Activated T-cell treated with anti-CD3 and anti-CD28 coated beads, Interleukin-2, amount 50 U/mL, for 4 hours (primary cell): ENCODE measurements around the gene ZC2HC1B. TPM values are rescaled to one million over a fixed set of nuclear protein-coding genes. Genes with fewer than 3 reads are reported as not detected.
A peak's percentile ranks its signal among the peaks of the same experiment; 100 is the strongest.
"Not testable (repeated sequence)": the region's sequence is repeated elsewhere in the genome, so short reads cannot be mapped to it uniquely, and the experiment has no call there.

ENCODE experiments used
- ATAC-seq, 2 donors: fragments of 200-7000 bp; cut with Tn5 transposase; one replicate each; pipeline ENCODE4 v1.10.0; 2021
- DNase-seq: peaks from one replicate; pipeline ENCODE4 v3.0.0-alpha.2; 2020
- H3K27me3 Mint-ChIP-seq: one replicate; pipeline ENCODE4 v1.8.0; 2021; ENCODE audit warnings: low read depth, mixed read lengths
- H3K36me3 Mint-ChIP-seq: one replicate; pipeline ENCODE4 v1.8.0; 2022; ENCODE audit warnings: mixed read lengths; ENCODE audit not compliant: insufficient read depth
- H3K4me1 Mint-ChIP-seq: one replicate; pipeline ENCODE4 v1.8.0; 2021; ENCODE audit warnings: low read depth, mixed read lengths
- H3K4me3 Mint-ChIP-seq: one replicate; pipeline ENCODE4 v1.8.0; 2021; ENCODE audit warnings: mild to moderate bottlenecking, moderate library complexity, mixed read lengths
- H3K9me3 Mint-ChIP-seq: one replicate; pipeline ENCODE4 v1.8.0; 2021; ENCODE audit warnings: mixed read lengths
- total RNA-seq, 3 donors: library from RNA; stranded (reverse); gene quantifications; one replicate each; pipeline ENCODE4 v1.2.1, GENCODE V29; 2021

Gene ZC2HC1B
- total RNA-seq, 3 donors from 2014 or later, result not detected

DNA sequence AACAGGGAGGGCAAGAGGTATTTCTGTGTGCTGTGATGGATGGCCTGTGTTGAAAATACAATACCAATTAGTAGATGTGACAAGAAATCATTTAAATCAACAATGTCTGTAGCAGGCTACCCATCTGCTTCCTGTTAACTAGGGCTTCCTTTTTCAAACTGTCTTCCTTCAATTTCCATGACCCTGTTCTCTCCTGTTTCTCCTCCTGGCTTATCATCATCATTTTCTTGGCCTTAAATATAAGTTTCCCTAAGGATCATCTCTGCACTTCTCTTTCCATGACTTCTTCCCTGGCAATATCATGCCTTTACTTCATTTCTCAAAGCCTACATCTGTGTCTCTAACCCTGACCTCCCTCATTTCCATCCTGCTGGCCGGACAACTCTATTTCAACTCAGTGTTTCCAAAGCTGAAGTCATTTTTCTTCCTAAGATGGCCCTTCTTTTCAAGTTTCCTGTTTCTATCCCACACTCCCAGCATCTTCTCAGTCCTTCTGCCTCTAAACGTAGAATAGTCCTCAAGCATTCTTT is 18.2 kb downstream of the ZC2HC1B start:
- no peak overlapping the region for H3K4me3 Mint-ChIP-seq
- no peak for DNase-seq
- H3K27me3 Mint-ChIP-seq, result no peaks in the 10 kb centered on the region
- peaks cover 7% of the 10 kb centered on the region for H3K9me3 Mint-ChIP-seq
- no peak for ATAC-seq
- H3K4me1 Mint-ChIP-seq, result no peaks in the 10 kb centered on the region
- H3K36me3 Mint-ChIP-seq, result no peaks in the 10 kb centered on the region

DNA sequence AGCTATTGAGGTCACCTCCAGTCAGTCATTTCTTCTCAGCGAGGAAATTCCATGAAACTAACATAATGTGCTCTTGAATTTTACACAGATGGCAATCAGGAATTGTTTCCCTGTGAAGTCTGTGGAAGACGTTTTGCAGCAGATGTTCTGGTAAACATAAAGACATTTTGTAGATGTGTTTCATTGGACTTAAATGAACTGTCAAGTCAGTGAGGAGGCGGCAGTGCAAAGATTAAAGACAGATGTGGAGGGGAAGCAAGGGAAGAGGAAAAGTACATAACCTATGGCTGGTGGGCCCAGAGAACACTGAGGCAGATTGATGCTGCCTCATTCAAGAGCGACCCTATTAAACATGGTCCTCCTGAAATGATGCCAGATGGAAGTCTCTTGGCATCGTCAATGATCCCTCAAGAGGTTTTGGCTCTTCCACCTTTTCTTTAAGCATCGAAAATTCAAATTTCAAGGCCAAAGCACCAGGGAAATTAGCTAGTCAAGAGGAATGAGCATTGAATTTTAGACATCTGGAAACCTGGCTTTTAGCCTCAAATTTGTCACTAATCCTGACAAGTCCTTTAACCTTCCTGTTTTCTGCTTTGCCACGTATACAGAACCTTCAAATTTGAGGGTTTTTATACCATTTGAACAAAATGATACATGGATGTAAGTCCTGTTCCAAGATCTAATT is 20.1 kb downstream of the ZC2HC1B start:
- H3K27me3 Mint-ChIP-seq, result no peaks in the 10 kb centered on the region
- no peaks in the 10 kb centered on the region for H3K4me1 Mint-ChIP-seq
- no peak overlapping the region for H3K4me3 Mint-ChIP-seq
- DNase-seq (no peak), ATAC-seq (no peak)
- H3K9me3 Mint-ChIP-seq, result no peaks in the 10 kb centered on the region
- H3K36me3 Mint-ChIP-seq, result no peaks in the 10 kb centered on the region

DNA sequence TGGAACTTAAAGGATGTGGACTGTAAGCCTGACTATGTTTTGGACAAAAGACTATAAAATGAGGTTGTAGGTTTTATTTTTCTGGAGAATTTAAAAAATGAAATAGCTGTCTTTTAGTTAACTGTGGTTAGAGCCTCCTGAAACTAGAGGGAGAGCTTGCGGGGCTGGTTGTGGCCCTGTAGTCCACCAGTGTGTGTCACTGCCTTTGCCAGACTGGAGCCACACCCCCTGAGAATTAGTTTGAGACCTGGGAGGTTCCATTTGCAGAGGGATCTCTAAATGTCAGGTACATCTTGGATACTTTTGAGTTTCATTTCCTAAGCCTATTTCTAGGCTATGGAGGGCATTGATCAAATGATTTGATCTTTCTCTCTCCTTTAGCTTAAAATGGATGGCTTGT is 20.8 kb downstream of the ZC2HC1B start:
- Mint-ChIP-seq H3K4me1 (no peaks in the 10 kb centered on the region), H3K4me3 (no peak overlapping the region)

DNA sequence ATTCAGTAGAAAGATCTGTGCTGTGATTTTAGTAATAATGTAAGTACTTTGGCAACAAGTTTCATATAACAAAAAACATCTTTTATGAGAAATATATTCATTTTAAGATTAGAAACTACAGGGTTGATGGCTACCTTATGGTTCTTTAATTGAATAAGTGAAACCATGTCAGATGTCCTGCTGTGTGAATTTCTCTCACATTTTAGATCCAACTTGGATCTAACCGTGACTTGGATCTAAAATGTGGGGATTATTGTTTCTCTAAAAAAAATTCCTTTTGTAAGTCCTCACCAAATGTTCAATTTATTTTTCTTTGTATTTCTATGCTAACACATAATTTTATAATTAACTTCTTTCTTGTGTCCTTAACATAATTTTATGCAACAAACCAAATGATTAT is 30.4 kb downstream of the ZC2HC1B start:
- H3K4me1 Mint-ChIP-seq, result no peaks in the 10 kb centered on the region
- no peaks in the 10 kb centered on the region for H3K27me3 Mint-ChIP-seq
- H3K36me3 Mint-ChIP-seq, result no peaks in the 10 kb centered on the region
- DNase-seq (no peak), ATAC-seq (no peak)
- no peak overlapping the region for H3K4me3 Mint-ChIP-seq
- H3K9me3 Mint-ChIP-seq, result no peaks in the 10 kb centered on the region

More for the DNA sequence above, 20.8 kb downstream of the ZC2HC1B start:
- DNase-seq (no peak), ATAC-seq (no peak)
- Mint-ChIP-seq H3K27me3 (no peaks in the 10 kb centered on the region), H3K9me3 (no peaks in the 10 kb centered on the region), H3K36me3 (no peaks in the 10 kb centered on the region)

DNA sequence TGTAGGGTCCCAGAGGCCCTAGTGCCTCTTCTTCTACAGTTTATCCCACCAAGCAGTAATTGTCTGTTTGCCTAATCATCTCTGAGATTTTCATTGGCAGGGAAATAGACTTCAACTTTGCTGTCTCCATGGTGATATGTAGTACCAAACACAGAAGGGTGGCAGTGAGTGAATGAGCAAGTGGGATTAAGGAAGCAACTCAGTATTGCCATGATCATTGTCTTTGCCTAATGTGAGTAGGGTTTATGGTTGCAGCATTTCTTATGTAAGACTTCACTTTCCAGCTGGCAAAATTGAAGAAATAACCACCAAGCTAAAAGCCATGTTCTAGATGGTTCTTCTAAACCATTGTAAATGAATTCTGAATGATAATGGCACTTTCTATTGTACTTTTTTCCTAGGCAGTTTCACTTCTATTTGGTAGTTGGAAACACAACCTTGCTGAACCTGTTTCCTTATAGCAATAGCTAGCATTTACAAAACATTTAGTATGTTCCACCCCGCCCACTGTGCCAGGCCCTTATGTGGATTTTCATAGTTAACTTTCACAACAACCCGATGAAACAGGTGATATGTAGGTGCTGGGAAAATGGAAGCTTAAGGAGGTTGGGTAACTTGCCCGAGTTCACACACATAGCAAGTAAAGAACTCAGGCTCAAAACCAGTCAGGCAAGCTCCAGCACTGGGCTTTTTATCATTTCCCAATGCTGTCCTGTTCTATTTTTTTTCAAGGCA is 32.0 kb downstream of the ZC2HC1B start:
- DNase-seq, result no peak
- no peaks in the 10 kb centered on the region for H3K27me3 Mint-ChIP-seq
- no peak for ATAC-seq
- H3K9me3 Mint-ChIP-seq, result no peaks in the 10 kb centered on the region
- H3K4me1 Mint-ChIP-seq, result no peaks in the 10 kb centered on the region
- H3K4me3 Mint-ChIP-seq, result no peak overlapping the region
- H3K36me3 Mint-ChIP-seq, result no peaks in the 10 kb centered on the region

DNA sequence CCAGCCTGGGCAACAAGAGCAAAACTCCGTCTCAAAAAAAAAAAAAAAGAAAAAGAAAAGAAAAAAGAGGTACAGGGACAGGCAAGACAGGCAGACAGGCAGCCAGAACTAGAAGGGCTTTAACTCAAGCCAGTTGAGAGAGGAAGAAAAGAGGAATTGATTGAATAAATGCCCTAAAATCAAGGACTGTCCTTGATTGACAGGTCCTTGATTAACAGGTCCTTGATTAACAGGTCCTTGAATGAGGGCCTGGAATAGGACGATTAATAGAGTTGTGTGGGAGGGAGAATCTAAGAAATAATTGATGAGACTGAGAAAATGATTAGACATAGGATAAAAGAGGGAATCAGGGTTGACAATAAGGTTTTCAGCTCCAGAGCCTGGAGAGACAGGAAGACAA is 36.1 kb downstream of the ZC2HC1B start:
- Mint-ChIP-seq H3K9me3 (no peaks in the 10 kb centered on the region), H3K36me3 (no peaks in the 10 kb centered on the region), H3K4me1 (peaks cover 9% of the 10 kb centered on the region), H3K4me3 (no peak overlapping the region), H3K27me3 (no peaks in the 10 kb centered on the region)
- ATAC-seq (no peak), DNase-seq (no peak)

DNA sequence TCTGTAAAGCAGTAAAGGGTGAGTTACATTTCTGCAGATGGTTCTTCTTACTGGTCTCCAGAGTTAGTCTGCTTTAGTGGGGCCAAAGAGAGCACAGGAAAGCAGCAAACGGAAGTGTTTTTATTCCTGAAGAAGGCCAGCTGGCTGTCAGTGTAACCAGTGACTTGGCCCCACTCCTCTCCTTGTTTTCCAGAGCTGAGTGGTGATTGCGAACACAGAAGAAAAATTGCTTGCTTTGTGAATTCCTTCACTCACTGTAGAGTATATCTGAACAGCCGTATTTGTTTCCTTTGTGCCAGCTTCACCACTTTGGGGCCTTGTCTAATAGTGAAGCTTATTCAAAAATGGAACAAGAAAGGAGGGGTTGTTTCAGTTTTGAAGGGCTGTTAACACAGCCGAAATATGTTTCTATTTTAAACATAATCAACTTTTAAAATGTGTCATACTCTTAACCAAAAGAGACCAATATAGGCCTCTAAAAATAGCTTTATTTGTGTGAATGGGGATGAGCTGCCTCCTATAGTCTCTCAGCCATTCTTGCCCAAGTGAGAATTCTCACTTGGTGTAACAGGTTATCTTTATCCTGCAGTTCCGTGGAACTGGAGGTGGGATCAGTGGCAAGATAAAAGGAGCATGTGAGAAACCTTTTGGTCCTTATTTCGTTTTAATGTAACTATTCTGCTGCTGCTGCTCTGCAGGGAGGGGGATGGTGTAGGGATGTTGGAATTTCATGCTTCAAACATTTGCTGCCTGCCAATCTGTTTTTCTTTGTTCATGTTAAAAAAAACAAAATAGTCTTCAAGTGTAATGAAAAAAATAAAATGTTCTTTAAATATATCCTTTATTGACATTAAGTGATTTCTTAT is 37.8 kb downstream of the ZC2HC1B start:
- Mint-ChIP-seq H3K9me3 (no peaks in the 10 kb centered on the region), H3K27me3 (no peaks in the 10 kb centered on the region), H3K4me3 (no peak overlapping the region), H3K36me3 (no peaks in the 10 kb centered on the region), H3K4me1 (peaks cover 9% of the 10 kb centered on the region)
- DNase-seq (no peak), ATAC-seq (peak; percentile 78 to 80)

DNA sequence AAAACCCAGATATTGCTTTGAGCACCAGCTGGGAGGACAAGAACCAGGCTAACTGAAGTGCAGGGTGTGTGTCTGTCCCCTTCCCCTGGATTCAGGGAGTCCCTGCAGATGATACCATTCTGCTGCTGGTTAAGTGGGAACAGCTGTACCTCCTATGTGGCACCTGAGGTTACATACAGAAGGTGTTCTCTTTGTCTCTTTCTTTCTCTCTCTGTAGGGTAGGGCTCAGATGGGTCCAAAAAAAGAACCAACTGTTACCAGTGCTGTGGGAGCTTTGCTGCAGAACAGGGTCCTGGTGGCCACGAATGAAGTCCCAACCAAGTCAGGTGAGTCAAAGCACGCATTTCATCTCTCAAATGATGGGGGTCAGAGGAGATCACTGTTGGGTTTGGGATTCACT is 38.6 kb downstream of the ZC2HC1B start:
- H3K4me3 Mint-ChIP-seq, result no peak overlapping the region
- H3K4me1 Mint-ChIP-seq, result peaks cover 9% of the 10 kb centered on the region
- H3K9me3 Mint-ChIP-seq, result no peaks in the 10 kb centered on the region
- DNase-seq (no peak), ATAC-seq (no peak)
- H3K36me3 Mint-ChIP-seq, result no peaks in the 10 kb centered on the region
- no peaks in the 10 kb centered on the region for H3K27me3 Mint-ChIP-seq

DNA sequence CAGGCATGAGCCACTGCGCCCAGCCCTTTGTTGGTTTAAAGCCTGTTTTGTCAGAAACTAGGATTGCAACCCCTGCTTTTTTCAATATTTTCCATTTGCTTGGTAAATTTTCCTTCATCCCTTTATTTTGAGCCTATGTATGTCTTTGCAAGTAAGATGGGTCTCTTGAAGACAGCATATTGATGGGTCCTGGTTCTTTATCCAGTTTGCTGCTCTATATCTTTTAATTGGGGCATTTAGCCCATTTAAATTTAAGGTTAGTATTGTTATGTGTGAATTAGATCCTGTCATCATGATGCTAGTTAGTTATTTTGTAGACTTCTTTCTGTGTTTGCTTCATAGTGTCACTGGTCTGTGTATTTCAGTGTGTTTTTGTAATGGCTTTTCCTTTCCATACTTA is 46.8 kb downstream of the ZC2HC1B start:
- no peak for ATAC-seq
- Mint-ChIP-seq H3K4me1 (no peaks in the 10 kb centered on the region), H3K27me3 (no peaks in the 10 kb centered on the region), H3K36me3 (peaks cover 14% of the 10 kb centered on the region), H3K4me3 (no peak overlapping the region), H3K9me3 (peaks cover 27% of the 10 kb centered on the region)
- DNase-seq, result no peak

DNA sequence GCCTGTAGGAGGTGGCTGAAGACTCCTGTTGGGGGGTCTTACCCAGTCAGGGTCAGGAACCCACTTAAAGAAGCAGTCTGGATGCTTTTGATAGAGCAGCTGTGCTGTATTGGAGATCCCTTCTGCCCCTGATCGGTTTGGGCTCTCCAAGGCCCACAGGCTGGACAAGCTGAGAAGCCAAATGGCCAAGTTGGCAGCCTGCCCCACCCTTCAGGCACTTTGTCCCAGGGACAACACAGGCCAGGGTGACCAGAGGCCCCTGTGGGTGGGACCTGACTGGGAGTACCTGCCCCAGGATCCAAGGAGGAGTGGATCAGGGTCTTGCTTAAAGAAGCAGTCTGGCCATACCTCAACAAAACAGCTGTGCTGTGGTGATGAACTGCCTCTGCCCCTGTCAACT is 48.4 kb downstream of the ZC2HC1B start:
- Mint-ChIP-seq H3K4me1 (no peaks in the 10 kb centered on the region), H3K27me3 (no peaks in the 10 kb centered on the region), H3K4me3 (no peak overlapping the region), H3K9me3 (peaks cover 35% of the 10 kb centered on the region), H3K36me3 (peaks cover 17% of the 10 kb centered on the region)
- no peak for ATAC-seq
- DNase-seq, result no peak

DNA sequence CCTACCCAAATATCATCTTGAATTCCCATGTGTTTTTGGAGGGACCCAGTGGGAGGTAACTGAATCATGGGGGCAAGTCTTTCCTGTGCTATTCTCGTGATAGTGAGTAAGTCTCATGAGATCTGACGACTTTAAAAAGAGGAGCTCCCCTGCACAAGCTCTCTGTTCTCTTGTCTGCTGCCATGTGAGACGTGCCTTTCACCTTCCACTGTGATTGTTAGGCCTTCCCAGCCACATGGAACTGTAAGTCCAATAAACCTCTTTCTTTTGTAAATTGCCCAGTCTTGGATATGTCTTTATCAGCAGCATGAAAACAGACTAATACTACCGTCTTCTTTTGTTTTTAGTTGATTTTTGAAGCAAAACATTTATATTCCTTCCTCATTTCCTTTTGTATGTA is 52.8 kb downstream of the ZC2HC1B start:
- Mint-ChIP-seq H3K36me3 (peaks cover 20% of the 10 kb centered on the region), H3K9me3 (peaks cover 25% of the 10 kb centered on the region)
- not testable (repeated sequence) for ATAC-seq, H3K4me3 Mint-ChIP-seq, DNase-seq, H3K27me3 Mint-ChIP-seq, H3K4me1 Mint-ChIP-seq

DNA sequence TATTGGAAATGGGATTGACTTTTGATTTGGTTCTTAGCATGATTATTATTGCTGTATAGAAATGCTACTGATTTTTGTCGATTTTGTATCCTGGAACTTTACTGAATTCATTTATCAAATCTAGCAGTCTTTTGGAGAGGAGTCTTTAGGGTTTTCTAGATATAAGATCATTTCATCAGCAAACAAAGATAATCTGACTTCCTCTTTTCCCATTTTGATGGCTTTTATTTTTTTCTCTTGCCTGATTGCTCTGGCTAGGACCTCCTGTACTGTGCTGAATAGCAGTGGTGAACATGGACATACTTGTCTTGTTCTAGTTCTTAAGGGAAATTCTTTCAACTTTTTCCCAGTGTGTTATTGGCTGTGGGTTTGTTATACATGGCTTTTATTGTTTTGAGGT is 64.6 kb downstream of the ZC2HC1B start:
- Mint-ChIP-seq H3K4me1 (no peaks in the 10 kb centered on the region), H3K27me3 (no peaks in the 10 kb centered on the region), H3K4me3 (no peak overlapping the region), H3K9me3 (peaks cover 21% of the 10 kb centered on the region), H3K36me3 (peaks cover 5% of the 10 kb centered on the region)
- DNase-seq (no peak), ATAC-seq (no peak)

DNA sequence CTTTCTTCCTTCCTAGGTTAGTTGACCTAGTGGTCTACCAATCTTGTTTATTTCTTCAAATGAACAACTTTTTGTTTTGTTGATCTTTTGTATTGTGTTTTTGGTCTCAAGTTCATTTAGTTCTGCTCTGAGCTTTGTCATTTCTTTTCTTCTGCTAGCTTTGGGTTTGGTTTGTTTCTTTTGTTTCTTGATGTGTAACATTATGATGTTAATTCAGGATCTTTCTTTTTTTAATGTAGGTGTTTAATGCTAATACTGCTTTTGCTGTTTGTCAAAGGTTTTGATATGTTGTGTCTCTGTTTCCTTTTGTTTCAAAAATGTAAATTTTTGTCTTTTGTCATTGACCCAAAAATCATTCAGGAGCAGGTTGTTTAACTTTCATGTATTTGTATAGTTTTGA is 65.7 kb downstream of the ZC2HC1B start:
- Mint-ChIP-seq H3K4me3 (no peak overlapping the region), H3K27me3 (no peaks in the 10 kb centered on the region), H3K36me3 (peaks cover 5% of the 10 kb centered on the region), H3K4me1 (no peaks in the 10 kb centered on the region), H3K9me3 (peaks cover 21% of the 10 kb centered on the region)
- no peak for DNase-seq
- no peak for ATAC-seq

DNA sequence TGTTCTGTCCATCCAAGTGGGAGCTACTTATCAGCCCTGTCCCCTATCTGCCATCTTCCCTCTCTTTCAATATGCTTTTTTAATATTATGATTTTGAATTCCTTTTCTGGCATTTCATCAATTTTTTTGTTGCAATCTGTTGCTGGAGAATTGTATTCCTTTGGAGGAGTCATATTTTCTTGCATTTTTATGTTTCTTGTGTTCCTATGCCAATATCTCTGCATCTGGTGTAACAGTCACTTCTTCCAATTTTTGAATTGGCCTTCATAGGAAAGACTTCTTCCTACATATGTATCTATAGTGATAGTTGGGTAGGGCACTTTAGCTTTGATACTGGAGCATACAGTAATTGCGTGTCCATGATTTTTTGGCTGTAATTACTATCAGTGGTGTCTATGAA is 70.1 kb downstream of the ZC2HC1B start:
- Mint-ChIP-seq H3K4me1 (no peaks in the 10 kb centered on the region), H3K9me3 (peaks cover 14% of the 10 kb centered on the region), H3K4me3 (no peak overlapping the region), H3K36me3 (peaks cover 4% of the 10 kb centered on the region), H3K27me3 (no peaks in the 10 kb centered on the region)
- ATAC-seq (no peak), DNase-seq (no peak)
